Activated CD4-positive, alpha-beta T cell treated with anti-CD3 and anti-CD28 coated beads, Interleukin-2, amount 50 U/mL, for 16 hours (primary cell): ENCODE measurements around the gene ATR.
A peak's percentile ranks its signal among the peaks of the same experiment; 100 is the strongest.
"Not testable (repeated sequence)": the region's sequence is repeated elsewhere in the genome, so short reads cannot be mapped to it uniquely, and the experiment has no call there.

ENCODE experiments used
- DNase-seq: peaks from one replicate; pipeline ENCODE4 v3.0.0-alpha.2; 2020

The ATR gene

DNA sequence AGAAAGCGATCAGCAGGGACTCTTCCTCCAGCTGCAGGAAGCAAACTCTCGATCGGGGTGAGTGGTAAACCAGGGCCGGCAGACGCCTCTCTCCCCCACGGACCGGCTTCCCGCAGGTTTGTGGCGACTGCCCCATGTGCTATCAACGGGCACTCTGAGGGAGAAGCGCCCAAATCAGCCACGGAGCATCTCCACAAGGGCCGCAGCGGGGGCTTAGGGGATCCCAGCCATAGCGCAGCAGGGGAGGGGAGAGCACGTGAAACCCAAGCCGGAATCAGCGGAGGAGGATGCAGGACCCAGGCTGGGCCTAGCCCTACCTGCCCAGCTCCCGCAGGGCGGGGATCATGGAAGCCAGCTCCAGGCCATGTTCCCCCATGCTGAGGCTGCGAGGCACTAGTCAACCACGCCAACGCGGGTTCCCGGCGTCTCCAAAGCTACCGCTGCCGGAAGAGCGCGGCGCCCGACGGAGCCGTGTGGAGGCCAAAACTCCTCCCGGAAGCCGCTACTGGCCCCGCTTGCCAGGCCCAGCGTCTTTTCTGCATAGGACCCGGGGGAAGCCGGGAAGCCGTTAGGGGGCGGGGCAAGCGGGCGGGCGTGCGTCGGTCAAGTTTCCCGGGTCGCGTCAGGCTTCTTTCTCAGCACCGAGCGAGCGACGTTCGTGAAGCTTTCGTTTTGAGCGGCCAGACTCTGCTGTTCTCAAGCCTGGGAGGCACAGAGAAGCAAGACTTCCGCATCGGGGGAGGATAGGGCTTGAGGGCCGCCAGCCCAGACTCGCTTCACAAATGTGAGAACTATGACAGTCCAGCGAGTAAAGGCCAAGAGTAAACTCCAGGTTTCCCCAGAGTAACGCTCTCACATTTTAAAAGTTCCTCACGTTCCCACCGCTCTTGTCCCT lies at the start of gene ATR:
Gene ATR, minus strand, starts transcription at position 405 of the 895 bp plus-strand sequence. Its CDS starts 29 bp downstream, at position 376.
- peak; percentile 98 for DNase-seq

GRCh38 chr3:142626971-142627370 lies 48.4 kb upstream of the ATR start:
- no peak for DNase-seq

DNA sequence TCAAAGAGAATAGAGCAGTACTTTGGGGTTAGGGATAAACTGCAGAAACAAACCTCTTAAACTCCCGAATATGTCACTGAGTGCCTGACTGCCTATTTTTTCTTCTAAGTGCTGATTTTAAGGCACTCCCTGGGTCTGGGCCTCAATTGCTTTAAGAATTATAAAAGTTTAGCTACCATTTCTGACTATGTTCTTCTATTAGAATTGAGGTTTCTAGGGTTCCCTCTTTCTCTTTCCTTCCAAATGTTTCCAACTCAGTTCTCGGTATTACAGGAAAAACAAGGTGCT lies 46.6 kb upstream of the ATR start:
- no peak for DNase-seq

GRCh38 chr3:142624341-142625152 lies 46.0 kb upstream of the ATR start:
- no peak for DNase-seq

DNA sequence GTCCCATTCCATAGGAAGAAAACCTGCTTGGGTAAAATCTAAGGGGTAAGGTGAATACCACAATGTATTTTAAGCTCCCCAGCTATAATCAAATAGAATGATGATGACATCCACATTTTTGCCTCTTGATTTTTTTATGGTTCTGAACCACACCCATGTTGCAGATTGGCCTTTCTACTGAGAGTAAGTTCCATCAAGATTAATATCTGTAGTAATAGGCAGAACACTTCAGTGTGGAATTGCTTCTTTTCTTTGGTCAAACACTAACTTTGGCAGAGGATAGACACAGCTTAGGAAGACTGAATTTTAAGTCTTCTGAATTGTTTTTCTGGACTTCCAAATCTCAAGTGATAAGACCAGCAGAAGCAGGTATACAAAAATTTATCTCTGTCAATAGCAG lies 44.7 kb upstream of the ATR start:
- DNase-seq: no peak

GRCh38 chr3:142622405-142622804 lies 43.9 kb upstream of the ATR start:
- no peak for DNase-seq

DNA sequence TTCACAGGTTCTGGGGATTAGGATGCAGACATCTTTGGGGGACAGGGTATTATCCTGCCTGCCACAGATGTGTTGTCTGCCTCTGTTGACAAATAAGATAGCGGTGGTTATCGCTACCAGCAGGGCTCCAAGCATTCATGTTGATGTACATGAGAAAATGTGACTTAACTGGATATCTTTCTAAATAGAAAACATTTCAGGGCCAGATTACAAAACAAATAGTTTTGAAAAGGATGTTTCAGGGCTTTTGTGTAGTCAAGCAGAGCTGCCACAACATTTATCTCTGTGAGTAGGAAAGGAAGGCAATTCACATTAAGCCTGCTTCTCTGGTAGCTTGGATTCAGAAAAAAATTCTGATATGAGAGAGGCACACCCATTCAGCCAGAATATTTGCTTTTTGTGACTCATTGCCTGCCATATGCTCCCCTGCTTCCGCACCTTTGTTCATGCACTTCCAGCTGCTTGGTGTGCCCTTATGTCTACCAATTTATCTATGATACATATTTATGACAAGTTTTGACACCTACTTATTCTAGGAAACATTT lies 40.5 kb upstream of the ATR start:
- no peak for DNase-seq

DNA sequence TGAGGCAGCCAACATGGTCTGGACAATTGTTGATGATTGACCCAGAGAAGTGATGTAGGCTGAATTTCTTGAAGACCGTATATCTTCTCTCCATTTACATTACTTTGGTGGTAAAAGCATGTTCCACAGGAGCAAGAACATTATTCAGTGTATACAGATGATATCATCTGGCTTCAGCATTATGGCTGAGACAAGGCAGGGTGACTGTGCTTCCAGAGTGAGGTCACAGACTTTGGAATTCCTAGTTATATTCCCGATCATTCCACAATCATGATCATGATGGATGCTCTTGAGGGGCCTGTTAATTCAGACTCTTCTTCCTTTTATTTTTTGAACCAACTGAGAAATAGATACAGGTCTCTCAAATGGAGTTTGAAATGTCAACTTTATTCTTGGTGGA lies 36.6 kb upstream of the ATR start:
- no peak for DNase-seq

GRCh38 chr3:142614059-142614626 lies 35.6 kb upstream of the ATR start:
- no peak for DNase-seq

DNA sequence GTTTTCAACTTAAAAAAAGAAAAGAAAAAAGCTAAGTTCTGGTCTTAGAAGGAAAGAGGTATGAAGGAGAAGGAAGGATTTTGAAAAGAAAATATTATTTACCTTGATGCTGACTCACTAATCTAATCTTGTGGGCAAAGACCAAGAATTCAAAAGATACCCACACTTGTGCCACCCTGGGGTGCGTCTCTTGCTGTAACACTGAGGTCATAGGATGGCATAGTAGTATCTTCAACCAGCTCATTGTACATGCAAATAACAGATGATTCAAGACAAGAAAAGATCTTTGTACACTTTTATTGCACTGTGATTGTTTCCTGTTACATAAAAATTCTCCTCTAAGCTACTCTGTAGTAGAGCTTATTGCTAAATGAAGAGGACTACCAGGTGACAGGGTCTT lies 35.0 kb upstream of the ATR start:
- DNase-seq: no peak

DNA sequence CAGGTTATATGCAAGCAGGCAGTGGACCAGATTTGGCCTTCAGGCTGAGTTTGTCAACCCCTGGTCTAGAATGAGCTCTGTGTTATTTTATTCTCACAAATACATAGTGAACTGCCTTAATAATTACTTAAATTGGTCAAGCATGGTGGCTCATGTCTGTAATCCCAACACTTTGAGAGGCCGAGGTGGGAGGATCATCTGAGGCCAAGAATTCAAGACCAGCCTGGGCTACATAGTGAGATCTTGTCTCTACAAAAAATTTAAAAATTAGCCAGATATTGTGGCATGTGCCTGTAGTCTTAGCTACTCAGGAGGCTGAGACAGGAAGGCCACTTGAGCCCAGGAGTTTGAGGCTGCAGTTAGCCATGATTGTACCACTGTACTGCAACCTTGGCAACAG lies 32.7 kb upstream of the ATR start:
- DNase-seq: no peak

DNA sequence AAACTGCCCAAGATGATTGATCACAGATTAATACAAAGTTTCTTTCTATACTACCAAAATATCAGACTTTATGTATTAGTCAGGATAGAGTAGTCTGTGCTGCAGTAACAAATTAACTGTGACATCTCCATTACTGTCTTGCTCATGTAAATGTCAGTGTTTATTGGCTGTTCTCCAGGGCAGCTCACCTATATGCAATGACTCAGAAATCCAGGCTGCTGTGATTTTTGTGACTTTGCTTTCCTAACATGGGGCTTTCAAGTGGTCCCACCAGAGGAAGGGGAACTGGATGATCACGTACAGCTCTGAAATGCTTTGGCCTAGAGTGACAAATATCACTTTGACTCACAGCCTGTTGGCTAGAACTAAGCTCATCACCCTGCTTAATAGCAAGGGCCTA lies 30.6 kb upstream of the ATR start:
- no peak for DNase-seq

DNA sequence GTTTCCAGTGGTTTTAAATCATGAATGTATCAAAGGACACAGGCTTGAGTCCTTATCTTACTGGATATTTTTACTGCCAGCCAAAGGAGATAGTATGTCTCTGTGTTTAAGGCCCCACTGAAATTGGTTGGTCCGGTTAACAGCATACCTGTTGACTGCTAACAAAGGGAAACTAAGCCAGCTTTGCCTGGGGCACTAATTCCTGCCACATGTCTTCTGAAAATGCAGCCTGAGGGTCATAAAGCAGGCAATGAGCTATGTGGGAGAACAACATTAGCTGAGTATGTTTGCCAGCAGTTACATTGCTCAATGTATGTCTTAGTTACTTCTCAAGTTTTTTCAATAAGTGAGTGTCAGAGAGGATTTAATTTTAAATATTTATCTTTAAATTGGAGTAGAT lies 30.1 kb upstream of the ATR start:
- DNase-seq: no peak

GRCh38 chr3:142604940-142605339 lies 26.4 kb upstream of the ATR start:
- no peak for DNase-seq

DNA sequence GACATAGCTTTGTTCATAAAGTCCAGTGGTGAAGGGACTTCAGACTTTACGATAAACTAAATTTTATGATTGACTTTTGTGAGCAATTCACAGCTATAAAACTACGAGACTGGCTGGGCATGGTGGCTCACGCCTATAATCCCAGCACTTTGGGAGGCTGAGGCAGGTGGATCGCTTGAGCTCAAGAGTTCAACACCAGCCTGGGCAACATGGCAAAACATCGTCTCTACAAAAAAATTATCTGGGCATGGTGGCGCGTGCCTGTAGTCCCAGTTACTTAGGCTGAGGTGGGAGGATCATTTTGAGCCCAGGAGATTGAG lies 24.8 kb upstream of the ATR start:
- not testable (repeated sequence) for DNase-seq

DNA sequence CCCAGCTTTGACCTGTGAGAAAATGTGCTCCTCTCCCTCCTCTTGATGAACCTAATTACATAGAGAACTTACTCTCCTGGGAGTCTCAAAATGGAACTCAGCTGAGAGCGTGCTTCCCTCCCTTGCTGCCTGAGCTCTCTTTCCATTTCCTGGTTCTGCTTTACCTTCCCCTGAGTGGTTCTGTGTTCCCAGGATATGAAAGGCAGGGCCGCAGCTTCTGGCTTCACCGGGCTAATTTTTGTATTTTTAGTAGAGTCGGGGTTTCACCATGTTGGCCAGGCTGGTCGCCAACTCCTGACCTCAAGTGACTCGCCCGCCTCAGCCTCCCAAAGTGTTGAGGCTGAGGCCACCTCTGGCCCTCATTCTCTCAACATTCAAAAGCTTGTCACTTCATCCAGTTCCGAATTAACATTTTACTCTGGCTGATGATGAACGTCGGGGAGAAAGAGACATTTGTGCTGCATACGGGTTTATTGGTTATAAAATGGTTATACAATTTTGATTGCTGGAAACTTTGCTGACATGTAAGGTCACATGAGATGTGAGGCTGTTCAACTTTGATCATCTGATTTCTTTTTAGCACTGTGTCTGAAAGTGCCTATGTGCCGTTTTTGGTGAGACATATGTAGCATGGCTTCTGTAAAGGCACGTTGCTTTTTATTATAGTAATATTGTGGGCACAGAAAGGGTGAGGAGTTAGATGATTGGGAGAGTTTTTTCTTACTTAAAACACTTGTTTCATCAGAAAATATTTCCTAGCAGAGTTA lies 24.3 kb upstream of the ATR start:
- DNase-seq: no peak

DNA sequence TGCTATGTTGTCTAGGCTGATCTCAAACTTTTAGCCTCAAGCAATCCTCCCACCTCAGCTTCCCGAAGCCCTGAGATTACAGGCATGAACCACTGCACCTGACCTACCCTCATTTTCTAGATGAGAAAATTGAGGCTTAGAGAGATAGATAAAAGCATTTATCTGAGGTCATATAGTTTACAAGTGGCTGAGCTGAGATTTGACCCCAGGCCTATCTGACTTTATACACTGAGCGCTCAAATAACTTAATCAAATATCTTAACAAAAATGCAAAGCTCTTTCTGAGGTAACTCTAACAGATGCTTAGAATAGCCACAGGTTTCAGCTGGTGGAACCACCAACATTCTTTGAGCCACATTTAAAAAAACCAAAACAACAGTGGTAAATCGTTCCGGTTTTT lies 23.2 kb upstream of the ATR start:
- DNase-seq: no peak

- no peak for DNase-seq
Observed at GRCh38 chr3:142597906-142598305, 19.4 kb upstream of the ATR start.

DNA sequence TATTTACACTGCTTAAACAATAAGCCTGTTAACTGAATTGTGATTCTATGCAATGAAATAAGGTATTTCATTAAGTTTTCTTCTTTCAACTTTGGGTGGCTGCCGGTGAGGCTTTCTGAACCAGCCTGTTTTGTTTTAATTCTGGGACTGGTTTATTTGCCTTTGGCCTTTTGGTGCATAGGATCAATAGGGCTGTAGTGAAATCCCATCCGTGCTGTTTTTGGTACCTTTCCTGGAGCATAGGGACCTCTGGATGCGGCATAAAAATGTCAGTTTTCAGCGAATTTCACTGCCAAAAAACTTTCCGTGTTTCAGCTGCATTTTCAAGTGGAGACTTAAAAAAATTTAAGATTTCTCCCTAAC lies 18.2 kb upstream of the ATR start:
- DNase-seq: no peak

GRCh38 chr3:142595951-142596725 lies 17.6 kb upstream of the ATR start, which contains the start of gene PLS1:
Gene PLS1, plus strand, starts transcription at chr3:142596393. Its CDS starts 67,845 bp downstream, at chr3:142664238.
- DNase-seq: peak; percentile 88

- DNase-seq: no peak
Observed at GRCh38 chr3:142595581-142595950, 17.0 kb upstream of the ATR start.

DNA sequence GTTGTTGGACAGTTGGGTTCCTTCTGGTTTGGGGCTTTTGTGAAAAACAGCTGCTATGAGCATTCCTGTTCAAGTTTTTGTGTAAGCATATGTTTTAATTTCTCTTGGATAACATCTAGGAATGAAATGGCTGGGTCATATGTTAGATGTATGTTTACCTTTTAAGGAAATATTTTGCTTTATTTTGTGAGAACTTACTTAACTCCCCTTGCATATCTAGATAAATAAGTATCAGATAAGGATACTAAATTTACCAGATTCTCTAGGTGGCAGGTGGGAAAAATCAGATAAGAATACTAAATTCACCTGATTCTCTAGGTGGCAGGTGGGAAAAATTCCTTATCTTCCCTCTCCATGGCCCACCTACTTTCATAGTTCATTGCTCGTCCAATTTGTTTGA lies 16.6 kb upstream of the ATR start:
- no peak for DNase-seq
